Stimulated activated memory B cell treated with anti-CD40 and anti-IgM and Interleukin-4, amounts not matched to agents 10 μg/mL and 1 μg/mL and 100 μg/mL, for 72 hours (primary cell): Measurements from ENCODE around the gene ACTL7B.
"Not testable (repeated sequence)": the region's sequence is repeated elsewhere in the genome, so short reads cannot be mapped to it uniquely, and the experiment has no call there.

Experiments
- ATAC-seq: fragments of 150-1000 bp; cut with Tn5 transposase; 2 replicates; pipeline ENCODE4 v1.10.0; 2021
- H3K27ac Mint-ChIP-seq: one replicate; pipeline ENCODE4 v1.8.0; 2022; ENCODE audit warnings: mild to moderate bottlenecking, mixed read lengths
- H3K27me3 Mint-ChIP-seq: one replicate; pipeline ENCODE4 v1.8.0; 2022; ENCODE audit warnings: mixed read lengths
- H3K36me3 Mint-ChIP-seq: one replicate; pipeline ENCODE4 v1.8.0; 2022; ENCODE audit warnings: mixed read lengths
- H3K4me1 Mint-ChIP-seq: one replicate; pipeline ENCODE4 v1.8.0; 2022; ENCODE audit warnings: mixed read lengths
- H3K4me3 Mint-ChIP-seq: one replicate; pipeline ENCODE4 v1.8.0; 2022; ENCODE audit warnings: mild to moderate bottlenecking, moderate library complexity, mixed read lengths
- H3K9me3 Mint-ChIP-seq: one replicate; pipeline ENCODE4 v1.8.0; 2022; ENCODE audit warnings: mixed read lengths

Gene ACTL7B

GRCh38 chr9:108855888-108856287 is at the start of gene ACTL7B:
Gene ACTL7B (minus strand): TSS chr9:108855986. CDS start chr9:108855930, 56 bp downstream.
- H3K27me3 Mint-ChIP-seq, result no peaks in the 10 kb centered on the region
- no peaks in the 10 kb centered on the region for H3K36me3 Mint-ChIP-seq
- no peaks in the 10 kb centered on the region for H3K4me1 Mint-ChIP-seq
- no peak for ATAC-seq
- no peak within 1 kb of the TSS for H3K4me3 Mint-ChIP-seq
- no peak within 1 kb of the TSS for H3K27ac Mint-ChIP-seq
- no peaks in the 10 kb centered on the region for H3K9me3 Mint-ChIP-seq

GRCh38 chr9:108905494-108905893 is 49.7 kb upstream of the ACTL7B start:
- no peak overlapping the region for H3K27ac Mint-ChIP-seq
- peaks cover 75% of the 10 kb centered on the region for H3K36me3 Mint-ChIP-seq
- no peak for ATAC-seq
- no peaks in the 10 kb centered on the region for H3K9me3 Mint-ChIP-seq
- H3K4me1 Mint-ChIP-seq, result no peaks in the 10 kb centered on the region
- no peaks in the 10 kb centered on the region for H3K27me3 Mint-ChIP-seq
- no peak overlapping the region for H3K4me3 Mint-ChIP-seq

- Mint-ChIP-seq H3K27me3 (no peaks in the 10 kb centered on the region), H3K4me3 (no peak overlapping the region), H3K4me1 (no peaks in the 10 kb centered on the region), H3K9me3 (no peaks in the 10 kb centered on the region), H3K36me3 (peaks cover 75% of the 10 kb centered on the region), H3K27ac (no peak overlapping the region)
- ATAC-seq, result no peak
Measured at GRCh38 chr9:108904161-108904560, 48.4 kb upstream of the ACTL7B start.

GRCh38 chr9:108903420-108904103 is 47.8 kb upstream of the ACTL7B start:
- Mint-ChIP-seq H3K4me1 (no peaks in the 10 kb centered on the region), H3K4me3 (no peak overlapping the region), H3K9me3 (no peaks in the 10 kb centered on the region), H3K27me3 (no peaks in the 10 kb centered on the region), H3K27ac (no peak overlapping the region), H3K36me3 (peaks cover 69% of the 10 kb centered on the region)
- ATAC-seq, result no peak

GRCh38 chr9:108900176-108900575 is 44.4 kb upstream of the ACTL7B start:
- Mint-ChIP-seq H3K36me3 (peaks cover 69% of the 10 kb centered on the region), H3K27me3 (no peaks in the 10 kb centered on the region), H3K4me3 (no peak overlapping the region), H3K27ac (no peak overlapping the region), H3K9me3 (no peaks in the 10 kb centered on the region), H3K4me1 (no peaks in the 10 kb centered on the region)
- ATAC-seq, result no peak

- peaks cover 74% of the 10 kb centered on the region for H3K36me3 Mint-ChIP-seq
- ATAC-seq, H3K4me3 Mint-ChIP-seq, H3K9me3 Mint-ChIP-seq, H3K27me3 Mint-ChIP-seq, H3K27ac Mint-ChIP-seq, H3K4me1 Mint-ChIP-seq: not testable (repeated sequence)
Measured at GRCh38 chr9:108899023-108899695, 43.4 kb upstream of the ACTL7B start.

- no peak overlapping the region for H3K27ac Mint-ChIP-seq
- no peak for ATAC-seq
- no peak overlapping the region for H3K4me3 Mint-ChIP-seq
- peaks cover 73% of the 10 kb centered on the region for H3K36me3 Mint-ChIP-seq
- no peaks in the 10 kb centered on the region for H3K27me3 Mint-ChIP-seq
- H3K9me3 Mint-ChIP-seq, result no peaks in the 10 kb centered on the region
- no peaks in the 10 kb centered on the region for H3K4me1 Mint-ChIP-seq
Measured at GRCh38 chr9:108897324-108898096, 41.7 kb upstream of the ACTL7B start.

GRCh38 chr9:108894225-108894997 is 38.6 kb upstream of the ACTL7B start:
- ATAC-seq, result no peak
- no peaks in the 10 kb centered on the region for H3K9me3 Mint-ChIP-seq
- H3K27me3 Mint-ChIP-seq, result no peaks in the 10 kb centered on the region
- no peaks in the 10 kb centered on the region for H3K4me1 Mint-ChIP-seq
- H3K4me3 Mint-ChIP-seq, result no peak overlapping the region
- H3K27ac Mint-ChIP-seq, result no peak overlapping the region
- peaks cover 77% of the 10 kb centered on the region for H3K36me3 Mint-ChIP-seq

- no peak for ATAC-seq
- Mint-ChIP-seq H3K27me3 (no peaks in the 10 kb centered on the region), H3K36me3 (peaks cover 82% of the 10 kb centered on the region), H3K9me3 (no peaks in the 10 kb centered on the region), H3K4me1 (peaks cover 13% of the 10 kb centered on the region), H3K4me3 (no peak overlapping the region), H3K27ac (no peak overlapping the region)
Measured at GRCh38 chr9:108889649-108890067, 33.9 kb upstream of the ACTL7B start.

- H3K9me3 Mint-ChIP-seq, H3K27me3 Mint-ChIP-seq, ATAC-seq, H3K4me3 Mint-ChIP-seq: not testable (repeated sequence)
- H3K4me1 Mint-ChIP-seq, result peaks cover 13% of the 10 kb centered on the region
- peak overlapping the region; percentile 62 for H3K27ac Mint-ChIP-seq
- H3K36me3 Mint-ChIP-seq, result peaks cover 76% of the 10 kb centered on the region
Measured at GRCh38 chr9:108886594-108887271, 30.9 kb upstream of the ACTL7B start.

- Mint-ChIP-seq H3K27ac (peak overlapping the region; percentile 62), H3K27me3 (no peaks in the 10 kb centered on the region), H3K4me1 (peaks cover 13% of the 10 kb centered on the region), H3K4me3 (no peak overlapping the region), H3K9me3 (no peaks in the 10 kb centered on the region), H3K36me3 (peaks cover 70% of the 10 kb centered on the region)
- ATAC-seq, result peak; percentile 78
Measured at GRCh38 chr9:108885643-108886348, 30.0 kb upstream of the ACTL7B start.

- Mint-ChIP-seq H3K4me3 (no peak overlapping the region), H3K9me3 (no peaks in the 10 kb centered on the region), H3K36me3 (peaks cover 70% of the 10 kb centered on the region), H3K27me3 (no peaks in the 10 kb centered on the region), H3K4me1 (peaks cover 13% of the 10 kb centered on the region), H3K27ac (no peak overlapping the region)
- ATAC-seq, result no peak
Measured at GRCh38 chr9:108884701-108885100, 28.9 kb upstream of the ACTL7B start.

GRCh38 chr9:108883085-108883484 is 27.3 kb upstream of the ACTL7B start:
- Mint-ChIP-seq H3K36me3 (peaks cover 72% of the 10 kb centered on the region), H3K4me1 (peaks cover 13% of the 10 kb centered on the region), H3K27me3 (no peaks in the 10 kb centered on the region), H3K9me3 (no peaks in the 10 kb centered on the region), H3K4me3 (no peak overlapping the region), H3K27ac (no peak overlapping the region)
- ATAC-seq, result no peak
